Stimulated activated CD4-positive, alpha-beta T cell treated with anti-CD3 and anti-CD28 coated beads, Interleukin-4, amount 100 ng/mL, for 4 hours (primary cell): ENCODE data around the gene DYNLT2.
"Not testable (repeated sequence)": the region's sequence is repeated elsewhere in the genome, so short reads cannot be mapped to it uniquely, and the experiment has no call there.

Experiments used
- DNase-seq, 2 experiments: peaks; one replicate each; pipeline ENCODE4 v3.0.0-alpha.2; 2020

Gene DYNLT2

GRCh38 chr6:169783401-169783800 is 32.0 kb upstream of the DYNLT2 start:
- DNase-seq: no peak

DNA sequence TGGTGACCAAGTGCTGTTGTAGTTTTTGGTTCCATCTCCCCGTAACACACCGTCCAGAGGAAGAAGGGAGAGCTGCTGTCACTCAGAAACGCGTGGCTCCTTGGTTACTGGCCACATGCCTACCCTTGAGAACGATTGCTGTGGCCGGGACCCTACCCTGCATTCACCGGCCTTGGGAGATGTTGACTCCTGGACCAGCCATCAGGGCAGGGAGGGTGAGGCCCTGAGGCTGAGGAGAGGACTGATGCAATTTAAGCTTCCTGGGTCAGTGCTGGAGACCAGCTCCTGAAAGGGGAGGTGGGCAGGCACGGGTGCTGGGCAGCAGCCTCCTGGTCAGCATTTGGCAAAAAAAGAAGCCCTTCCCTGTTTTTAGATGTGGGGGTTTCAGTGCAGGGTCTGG is 31.6 kb upstream of the DYNLT2 start:
- no peak for DNase-seq

GRCh38 chr6:169780571-169781091 is 29.3 kb upstream of the DYNLT2 start:
- DNase-seq: no peak

DNA sequence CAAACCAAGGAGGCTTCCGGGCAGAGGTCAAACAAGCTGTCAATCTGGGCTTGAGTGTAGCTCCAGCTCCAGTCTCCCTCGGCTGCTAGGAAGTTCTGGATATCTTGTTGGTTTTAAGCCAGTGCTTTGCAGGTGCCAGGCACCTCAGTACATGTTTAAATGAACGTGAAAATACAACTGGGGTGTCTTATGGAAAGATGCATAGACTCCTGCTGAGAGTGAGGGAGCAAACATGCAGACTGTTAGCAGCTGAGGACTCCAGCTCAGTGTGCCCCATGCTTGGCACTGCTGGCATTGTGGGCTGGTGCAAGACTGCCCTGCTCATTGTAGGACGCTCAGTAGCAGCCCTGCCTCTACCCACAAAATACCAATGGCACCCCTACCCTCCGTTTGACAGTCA is 28.5 kb upstream of the DYNLT2 start:
- no peak for DNase-seq

- DNase-seq: no peak
Measured at GRCh38 chr6:169779092-169779815, 27.9 kb upstream of the DYNLT2 start.

GRCh38 chr6:169778646-169779045 is 27.3 kb upstream of the DYNLT2 start:
- DNase-seq: no peak

DNA sequence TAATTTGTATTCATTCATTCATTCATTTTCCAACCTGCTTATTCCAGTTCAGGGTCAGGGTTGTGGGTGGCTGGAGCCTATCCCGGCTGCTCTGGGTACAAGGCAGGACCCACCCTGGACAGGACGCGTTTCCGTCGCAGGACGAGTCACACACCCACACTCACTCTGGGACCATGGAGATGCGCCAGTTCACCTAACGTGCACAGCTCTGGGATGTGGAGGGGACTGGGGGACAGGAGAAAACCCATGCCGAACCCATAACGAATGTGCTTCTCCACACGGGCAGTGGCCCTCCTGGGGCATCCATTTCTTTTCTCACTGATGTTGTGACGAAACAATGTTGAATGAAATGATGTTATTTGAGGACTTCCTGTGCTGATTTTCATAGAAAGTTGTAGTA is 26.5 kb upstream of the DYNLT2 start:
- no peak for DNase-seq

GRCh38 chr6:169776379-169776778 is 25.0 kb upstream of the DYNLT2 start:
- no peak for DNase-seq

- DNase-seq: no peak
Measured at GRCh38 chr6:169775321-169775720, 23.9 kb upstream of the DYNLT2 start.

DNA sequence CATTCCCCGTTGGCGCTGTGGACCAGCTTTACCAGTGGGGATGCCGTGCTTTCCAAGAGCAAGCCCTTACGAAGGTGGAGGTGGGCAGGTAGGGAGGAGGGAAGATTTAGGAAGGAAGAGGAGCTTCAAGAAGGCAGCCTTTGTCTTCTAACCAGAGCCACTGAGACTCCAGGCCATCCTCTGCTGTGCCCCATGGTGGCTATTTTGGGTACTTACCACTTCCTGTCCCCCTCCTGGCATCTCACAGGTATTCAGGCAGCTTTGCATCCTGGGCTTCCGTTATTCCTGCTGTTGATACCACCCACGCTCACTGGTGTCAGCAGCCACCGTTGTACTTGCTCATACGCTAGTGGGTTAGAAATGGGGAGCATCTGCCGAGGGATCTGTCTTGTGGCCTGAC is 23.0 kb upstream of the DYNLT2 start:
- no peak for DNase-seq

- DNase-seq: no peak
Measured at GRCh38 chr6:169766921-169767736, 15.8 kb upstream of the DYNLT2 start.

DNA sequence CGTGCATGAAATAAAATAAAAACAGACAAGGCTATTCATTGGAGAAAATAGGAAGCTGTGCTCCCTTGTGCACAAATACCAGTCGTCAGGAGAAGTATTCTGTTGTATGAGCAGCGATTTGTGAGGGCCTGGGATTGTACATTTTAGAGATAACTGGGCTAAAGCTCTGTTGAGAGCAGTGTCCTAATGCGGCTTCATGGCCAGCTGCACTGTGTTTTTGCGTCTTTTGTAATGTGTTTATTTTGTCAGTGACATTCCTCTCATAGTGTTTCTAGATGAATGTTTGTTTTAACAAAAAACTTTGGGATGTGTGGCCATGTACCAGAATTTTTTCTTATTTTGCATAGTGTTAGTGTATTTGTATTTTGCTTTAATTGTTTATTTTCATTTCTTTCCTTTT is 14.9 kb upstream of the DYNLT2 start:
- no peak for DNase-seq

DNA sequence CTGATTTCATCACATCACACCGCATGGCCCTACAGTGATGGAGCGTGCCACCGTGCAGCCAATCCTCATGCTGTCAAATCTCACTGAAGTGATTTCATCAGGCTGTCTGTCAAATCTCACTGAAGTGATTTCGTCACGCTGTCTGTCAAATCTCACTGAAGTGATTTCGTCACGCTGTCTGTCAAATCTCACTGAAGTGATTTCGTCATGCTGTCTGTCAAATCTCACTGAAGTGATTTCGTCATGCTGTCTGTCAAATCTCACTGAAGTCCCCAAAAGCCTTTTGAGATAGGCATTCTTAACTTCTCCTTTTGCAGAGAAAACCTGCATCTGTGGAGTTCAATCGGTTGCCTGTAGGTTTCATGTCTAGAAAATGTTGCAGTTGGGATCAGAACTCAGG is 14.4 kb upstream of the DYNLT2 start:
- DNase-seq: not testable (repeated sequence)

DNA sequence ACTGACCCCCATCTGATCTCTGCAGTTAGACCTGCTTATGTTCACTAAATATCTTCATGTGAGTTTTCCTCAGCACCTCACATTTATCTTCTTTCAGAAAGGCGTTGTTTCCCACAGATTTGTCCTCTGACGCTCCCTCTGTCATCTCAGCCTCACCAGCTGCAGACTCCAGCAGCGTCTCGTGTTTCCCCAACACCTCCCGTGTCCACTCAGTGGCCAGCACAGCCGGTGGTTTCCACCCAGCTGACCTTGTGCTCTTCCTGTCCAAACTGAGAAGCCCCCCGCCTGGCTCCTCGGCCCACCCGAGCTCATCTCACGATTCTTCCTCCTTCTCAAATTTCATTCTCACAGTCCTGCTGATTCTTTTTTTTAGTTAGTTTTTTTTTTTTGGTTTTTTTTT is 12.5 kb upstream of the DYNLT2 start:
- no peak for DNase-seq

GRCh38 chr6:169763308-169763707 is 11.9 kb upstream of the DYNLT2 start:
- no peak for DNase-seq

- no peak for DNase-seq
Measured at GRCh38 chr6:169755162-169755561, 3.8 kb upstream of the DYNLT2 start.

- peak in 1 of 2 experiments; percentile 3 for DNase-seq
Measured at GRCh38 chr6:169752074-169752623, 777 bp upstream of the DYNLT2 start.

- DNase-seq: no peak
Measured at GRCh38 chr6:169746556-169746955, 4.8 kb downstream of the DYNLT2 start.

GRCh38 chr6:169745405-169745804 is 6.0 kb downstream of the DYNLT2 start:
- DNase-seq: no peak

GRCh38 chr6:169741344-169741743 is 10.0 kb downstream of the DYNLT2 start:
- no peak for DNase-seq

- DNase-seq: no peak
Measured at GRCh38 chr6:169738976-169739529, 12.3 kb downstream of the DYNLT2 start.

DNA sequence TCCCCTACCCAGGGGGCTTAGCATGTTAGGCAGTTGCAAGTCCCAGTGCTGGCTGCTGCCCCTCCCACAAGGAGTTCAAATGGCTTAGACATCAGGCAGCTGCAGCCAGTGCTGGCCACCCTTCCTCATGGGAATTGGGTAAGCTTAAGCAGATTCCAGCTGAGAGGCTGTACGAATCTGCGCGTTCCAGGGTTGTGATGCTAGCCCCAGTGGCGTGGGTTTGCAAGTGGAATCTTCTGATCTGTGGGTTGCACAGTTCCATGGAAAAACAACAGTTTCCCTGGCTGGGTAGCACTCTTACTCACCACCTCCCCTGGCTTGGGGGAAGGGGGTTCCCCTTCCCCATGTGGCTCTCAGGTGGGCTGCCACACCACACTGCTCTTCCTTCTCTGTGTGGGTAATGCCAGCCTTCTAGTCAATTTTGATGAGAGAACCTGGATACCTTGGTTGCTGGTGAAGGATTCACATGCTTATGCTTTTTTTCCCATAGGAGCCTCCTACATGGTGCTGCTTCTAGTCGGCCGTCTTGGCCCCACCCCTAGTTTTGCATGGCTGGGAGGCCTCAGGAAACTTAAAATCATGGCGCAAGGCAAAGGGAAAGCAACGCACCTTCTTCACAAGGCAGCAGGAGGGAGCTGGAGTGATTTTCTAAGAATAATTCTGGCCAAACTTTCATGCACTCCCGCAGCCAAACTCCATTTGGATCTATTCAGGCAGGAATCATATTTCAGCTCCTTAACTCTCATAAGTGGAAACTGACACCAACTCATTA is 13.0 kb downstream of the DYNLT2 start:
- no peak for DNase-seq

GRCh38 chr6:169729961-169730360 is 21.4 kb downstream of the DYNLT2 start:
- DNase-seq: no peak
